Medulla oblongata (tissue), 1 donor: Measurements from ENCODE around the gene OR10AD1.
"Not testable (repeated sequence)": the region's sequence is repeated elsewhere in the genome, so short reads cannot be mapped to it uniquely, and the experiment has no call there.

Source experiments
- DNase-seq: peaks from one replicate; pipeline ENCODE4 v3.0.0-alpha.2; 2015; ENCODE audit errors: extremely low spot score

OR10AD1 gene, protein sequence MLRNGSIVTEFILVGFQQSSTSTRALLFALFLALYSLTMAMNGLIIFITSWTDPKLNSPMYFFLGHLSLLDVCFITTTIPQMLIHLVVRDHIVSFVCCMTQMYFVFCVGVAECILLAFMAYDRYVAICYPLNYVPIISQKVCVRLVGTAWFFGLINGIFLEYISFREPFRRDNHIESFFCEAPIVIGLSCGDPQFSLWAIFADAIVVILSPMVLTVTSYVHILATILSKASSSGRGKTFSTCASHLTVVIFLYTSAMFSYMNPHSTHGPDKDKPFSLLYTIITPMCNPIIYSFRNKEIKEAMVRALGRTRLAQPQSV

DNA sequence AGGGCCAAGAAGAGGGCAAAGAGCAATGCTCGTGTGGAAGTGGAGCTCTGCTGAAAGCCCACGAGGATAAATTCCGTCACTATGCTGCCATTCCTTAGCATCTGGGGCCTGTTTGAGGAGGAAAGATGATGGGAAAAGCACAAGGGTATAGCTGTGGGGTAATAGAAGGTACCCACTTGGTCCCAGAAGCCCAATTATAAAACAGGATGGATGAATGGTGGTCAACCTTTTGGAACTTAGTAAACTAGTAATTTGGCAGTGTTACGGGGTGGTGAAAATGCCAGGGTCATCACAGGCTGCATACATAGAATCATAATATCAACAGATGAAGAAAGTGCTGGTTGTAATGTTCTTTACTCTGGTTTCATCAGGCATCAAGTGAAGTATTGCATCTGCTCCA, at the start of gene OR10AD1:
OR10AD1 (minus strand) TSS at position 101 of the 400 bp plus-strand sequence; CDS start at position 101, 0 bp downstream.
- no peak for DNase-seq

DNA sequence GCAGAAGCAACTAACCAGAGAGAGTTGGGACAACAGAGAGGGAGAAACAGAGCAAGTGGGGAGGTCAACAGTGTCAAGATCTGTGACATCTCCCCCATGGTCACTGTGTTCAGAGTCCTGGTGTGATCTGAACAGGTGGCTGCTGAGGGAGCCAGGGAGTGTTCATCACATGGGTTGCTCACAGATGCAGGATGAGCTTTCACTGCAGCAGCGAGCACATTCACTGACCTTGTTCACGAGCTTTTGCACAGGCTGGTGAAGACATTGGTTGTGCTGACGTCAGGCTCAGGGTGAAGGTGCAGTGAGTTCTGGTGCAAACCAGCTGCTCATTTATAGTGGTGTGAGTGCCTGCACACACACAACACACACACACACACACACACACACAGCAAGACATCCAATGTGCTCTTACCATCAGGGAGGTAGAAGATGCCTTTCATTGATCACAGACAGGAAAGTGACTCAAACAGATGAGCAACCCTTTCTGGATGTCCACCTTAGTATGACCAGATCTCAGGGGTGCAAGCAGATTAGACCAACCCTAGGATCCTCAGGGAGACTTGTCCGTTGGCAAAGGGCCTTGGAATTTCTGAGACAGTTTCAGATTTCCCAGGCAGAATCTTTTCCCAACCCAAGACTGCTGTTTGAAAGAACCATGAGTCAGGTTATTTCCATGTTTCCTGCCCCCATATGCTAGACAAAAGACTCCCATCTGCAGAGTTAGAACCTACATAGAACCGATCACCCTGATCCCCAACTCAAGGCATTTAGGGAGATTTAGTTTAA, 44.3 kb upstream of the OR10AD1 start:
- DNase-seq: no peak

DNA sequence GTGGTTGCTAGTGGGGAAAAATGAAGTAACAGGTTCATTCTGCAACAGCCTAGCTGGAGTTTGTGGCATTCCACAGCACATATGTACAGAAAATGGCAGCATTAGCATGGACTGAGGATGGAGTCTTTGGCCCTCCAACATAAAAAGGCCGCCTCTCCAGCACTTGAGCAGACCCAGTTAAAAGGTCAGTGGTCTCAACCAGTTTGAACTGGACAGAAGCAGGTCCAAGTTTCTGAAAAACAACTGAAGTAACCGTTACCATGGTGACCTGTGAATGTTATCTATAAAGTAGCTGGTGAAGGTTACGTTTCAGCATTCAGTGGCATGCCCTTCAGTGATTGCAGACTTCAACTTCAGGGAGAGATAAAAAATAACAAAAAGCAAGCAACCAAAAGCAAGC, 34.1 kb upstream of the OR10AD1 start:
- no peak for DNase-seq

DNA sequence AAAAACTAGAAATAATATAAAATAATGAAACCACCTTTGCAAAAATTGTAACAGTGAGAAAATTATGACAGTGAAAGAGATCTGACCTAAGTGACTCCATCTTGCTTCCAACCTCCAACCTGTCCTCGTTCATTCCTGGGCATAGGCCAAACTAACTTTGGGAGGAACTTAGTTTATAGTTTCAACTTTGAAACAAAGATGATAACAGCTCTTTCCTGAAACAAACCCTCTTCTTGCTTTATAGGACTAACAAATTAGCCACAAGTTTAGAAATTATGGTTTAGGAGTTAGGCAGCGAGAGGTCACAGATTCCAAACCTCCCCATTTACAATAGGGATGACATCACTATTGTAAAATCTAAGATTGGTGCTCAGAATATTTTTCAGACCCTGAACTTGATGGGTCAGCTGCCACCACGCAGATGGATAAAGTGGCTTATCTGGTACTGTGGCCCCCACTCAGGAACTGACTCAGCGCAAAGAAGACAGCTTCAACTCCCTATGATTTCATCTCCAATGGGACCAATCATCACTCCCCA, 32.8 kb upstream of the OR10AD1 start:
- no peak for DNase-seq

DNA sequence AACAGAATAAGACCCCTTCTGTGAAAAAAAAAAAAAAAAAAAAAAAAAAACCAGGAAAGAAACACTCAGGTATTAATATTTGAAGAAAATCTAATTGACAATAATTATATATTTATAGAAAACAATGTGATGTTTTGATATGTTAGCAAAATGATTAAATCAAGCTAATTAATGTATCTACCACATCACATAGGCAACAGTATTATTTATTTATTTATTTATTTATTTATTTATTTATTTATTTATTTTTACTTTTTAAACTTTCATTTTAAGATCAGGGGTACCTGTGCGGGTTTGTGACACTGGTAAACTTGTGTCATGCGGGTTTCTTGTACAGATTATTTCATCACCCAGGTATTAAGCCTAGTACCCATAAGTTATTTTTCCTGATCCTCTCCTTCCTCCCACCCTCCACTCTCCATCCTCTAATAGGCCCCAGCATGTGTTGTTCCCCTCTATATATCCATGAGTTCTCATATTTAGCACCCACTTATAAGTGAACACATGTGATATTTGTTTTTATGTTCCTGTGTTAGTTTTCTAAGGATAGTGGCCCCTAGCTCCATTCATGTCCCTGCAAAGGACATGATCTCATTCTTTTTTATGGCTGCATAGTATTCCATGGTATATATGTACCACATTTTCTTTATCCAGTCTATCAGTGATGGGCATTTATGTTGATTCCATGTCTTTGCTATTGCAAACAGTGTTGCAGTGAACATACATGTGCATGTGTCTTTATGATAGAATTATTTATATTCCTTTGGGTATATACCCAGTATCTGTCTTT, 28.3 kb upstream of the OR10AD1 start:
- not testable (repeated sequence) for DNase-seq

DNA sequence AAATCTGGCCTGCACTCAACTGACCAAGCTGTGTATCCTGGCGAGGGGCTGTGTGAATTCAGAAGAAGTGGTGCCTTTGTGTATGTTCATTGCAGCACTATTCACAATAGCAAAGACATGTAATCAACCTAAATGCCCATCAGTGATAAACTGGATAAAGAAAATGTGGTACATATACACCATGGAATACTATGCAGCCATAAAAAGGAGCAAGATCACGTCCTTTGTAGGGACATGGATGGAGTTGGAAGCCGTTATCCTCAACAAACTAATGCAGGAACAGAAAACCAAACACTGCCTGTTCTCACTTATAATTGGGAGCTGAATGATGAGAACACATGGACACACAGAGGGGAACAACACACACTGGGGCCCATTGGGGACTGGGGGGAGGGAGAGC, 21.4 kb upstream of the OR10AD1 start:
- not testable (repeated sequence) for DNase-seq

DNA sequence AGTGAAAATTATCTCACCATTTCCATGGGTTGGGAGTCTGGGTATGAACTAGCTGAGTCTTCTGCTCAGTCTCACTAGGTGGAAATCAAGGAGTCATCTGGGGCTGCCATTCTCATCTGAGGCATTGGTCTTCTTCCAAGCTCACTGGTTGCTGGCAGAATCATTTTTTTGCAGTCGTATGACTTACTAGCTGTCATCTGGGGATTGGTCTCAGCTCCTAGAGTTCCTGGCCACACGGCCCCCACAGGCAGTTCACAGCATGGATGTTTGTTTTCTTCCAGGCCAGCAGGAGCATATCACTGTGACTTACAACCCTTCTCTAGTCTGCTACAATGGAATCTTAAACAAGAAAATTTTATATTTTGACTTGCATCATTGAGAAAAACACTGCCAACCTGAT, 18.6 kb upstream of the OR10AD1 start:
- DNase-seq: no peak

DNA sequence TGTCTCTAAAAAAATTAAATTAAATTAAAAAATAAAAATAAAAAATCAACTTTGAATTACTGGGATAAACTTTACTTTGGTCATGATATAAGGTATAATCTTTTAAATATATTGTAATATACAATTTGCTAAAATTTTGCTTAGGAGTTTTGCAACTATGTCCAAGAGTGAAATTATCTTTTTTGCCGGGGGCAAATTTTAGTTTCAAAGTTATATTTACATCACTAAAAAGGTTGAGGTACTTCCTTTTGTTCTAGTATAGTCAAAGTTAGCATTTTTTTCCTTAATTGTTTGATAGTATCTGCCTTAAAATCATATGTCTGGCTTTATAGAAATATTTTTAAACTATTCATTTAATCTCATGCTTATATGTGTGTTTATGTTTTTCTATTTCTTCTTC, 17.6 kb upstream of the OR10AD1 start:
- no peak for DNase-seq

DNA sequence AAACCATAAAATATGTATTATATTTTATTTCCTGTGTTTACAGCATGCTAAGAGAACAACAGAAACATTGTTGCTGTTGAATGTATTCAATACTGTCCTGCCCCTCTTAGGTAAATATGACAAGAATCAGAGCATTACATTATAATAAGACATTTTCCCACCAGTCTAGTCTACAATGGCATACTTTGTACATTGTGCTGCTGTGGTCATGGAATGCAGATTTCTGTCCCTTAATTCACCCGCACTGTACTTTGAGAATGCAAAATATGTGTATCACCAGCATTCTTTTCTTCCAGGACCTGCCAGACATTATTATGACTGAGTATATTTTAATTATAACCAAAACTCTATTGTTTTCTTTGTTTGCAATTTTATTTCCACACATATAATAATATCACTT, 16.5 kb upstream of the OR10AD1 start:
- no peak for DNase-seq

DNA sequence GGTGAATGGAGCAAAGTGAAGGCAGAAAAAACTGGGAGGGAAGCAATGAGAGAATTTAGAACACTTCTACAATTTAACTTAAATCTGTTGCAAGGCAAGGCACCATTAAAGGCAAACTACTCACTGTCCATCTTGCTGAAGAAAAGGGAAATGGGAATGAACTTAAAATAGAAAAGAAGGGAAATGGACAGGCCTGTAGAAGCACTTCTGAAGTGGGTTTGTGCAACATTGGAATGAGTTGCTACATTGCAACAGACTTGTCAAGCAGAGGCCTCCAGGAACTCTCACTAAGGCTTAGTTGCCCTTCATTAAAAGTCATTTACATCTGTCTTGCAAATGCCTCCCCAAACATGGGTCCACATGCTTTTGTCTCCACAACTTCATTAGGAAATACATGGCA, 13.7 kb upstream of the OR10AD1 start:
- DNase-seq: peak; percentile 15

DNA sequence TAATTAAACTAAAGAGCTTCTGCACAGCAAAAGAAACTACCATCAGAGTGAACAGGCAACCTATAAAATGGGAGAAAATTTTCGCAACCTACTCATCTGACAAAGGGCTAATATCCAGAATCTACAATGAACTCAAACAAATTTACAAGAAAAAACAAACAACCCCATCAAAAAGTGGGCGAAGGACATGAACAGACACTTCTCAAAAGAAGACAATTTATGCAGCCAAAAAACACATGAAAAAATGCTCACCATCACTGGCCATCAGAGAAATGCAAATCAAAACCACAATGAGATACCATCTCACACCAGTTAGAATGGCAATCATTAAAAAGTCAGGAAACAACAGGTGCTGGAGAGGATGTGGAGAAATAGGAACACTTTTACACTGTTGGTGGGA, 6.4 kb upstream of the OR10AD1 start:
- not testable (repeated sequence) for DNase-seq

DNA sequence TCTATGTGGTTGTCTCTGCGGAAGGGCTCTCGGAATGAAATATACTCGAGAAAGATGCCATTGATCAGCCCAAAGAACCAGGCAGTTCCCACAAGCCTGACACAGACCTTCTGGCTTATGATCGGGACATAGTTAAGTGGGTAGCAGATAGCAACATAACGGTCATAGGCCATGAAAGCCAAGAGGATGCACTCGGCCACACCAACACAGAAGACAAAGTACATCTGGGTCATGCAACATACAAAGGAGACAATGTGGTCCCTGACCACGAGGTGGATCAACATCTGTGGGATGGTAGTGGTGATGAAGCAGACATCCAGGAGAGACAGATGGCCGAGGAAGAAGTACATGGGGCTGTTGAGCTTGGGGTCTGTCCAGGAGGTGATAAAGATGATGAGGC, 326 bp downstream of the OR10AD1 start:
- no peak for DNase-seq

DNA sequence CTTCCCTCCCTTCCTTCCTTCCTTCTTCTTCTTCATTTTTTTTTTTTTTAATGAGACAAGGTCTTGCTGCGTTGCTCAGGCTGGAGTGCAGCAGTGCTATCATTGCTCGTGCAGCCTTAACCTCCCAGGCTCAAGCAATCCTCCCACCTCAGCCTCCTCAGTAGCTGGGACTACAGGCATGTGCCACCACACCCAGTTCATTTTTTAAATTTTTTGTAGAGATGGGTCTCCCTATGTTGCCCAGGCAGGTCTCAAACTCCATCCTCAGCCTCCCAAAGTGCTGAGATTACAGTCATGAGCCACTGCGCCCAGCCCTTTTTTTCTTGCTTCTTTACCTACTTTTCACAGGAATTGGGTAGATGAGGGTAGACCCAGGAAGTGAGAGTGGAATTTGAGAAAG, 1.6 kb downstream of the OR10AD1 start:
- DNase-seq: no peak

DNA sequence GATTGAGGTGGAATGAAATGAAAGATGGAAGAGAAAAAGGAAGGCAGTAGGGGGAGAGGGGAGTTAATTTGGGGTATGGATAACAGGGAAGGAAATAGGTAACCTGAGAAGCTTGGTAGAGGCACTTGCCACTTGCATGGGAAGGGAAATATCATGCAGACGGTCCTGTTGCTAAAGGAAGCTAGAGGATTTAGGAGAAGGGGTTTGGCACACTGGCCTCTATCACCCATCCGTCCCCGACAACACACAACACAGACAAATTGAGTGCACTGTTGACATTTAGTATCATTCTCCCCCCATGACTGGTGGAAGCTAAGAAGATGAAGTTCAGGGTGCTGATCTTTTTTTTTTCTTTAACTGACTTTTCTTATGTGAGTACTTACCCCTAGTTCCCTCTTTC, 2.0 kb downstream of the OR10AD1 start:
- DNase-seq: no peak

DNA sequence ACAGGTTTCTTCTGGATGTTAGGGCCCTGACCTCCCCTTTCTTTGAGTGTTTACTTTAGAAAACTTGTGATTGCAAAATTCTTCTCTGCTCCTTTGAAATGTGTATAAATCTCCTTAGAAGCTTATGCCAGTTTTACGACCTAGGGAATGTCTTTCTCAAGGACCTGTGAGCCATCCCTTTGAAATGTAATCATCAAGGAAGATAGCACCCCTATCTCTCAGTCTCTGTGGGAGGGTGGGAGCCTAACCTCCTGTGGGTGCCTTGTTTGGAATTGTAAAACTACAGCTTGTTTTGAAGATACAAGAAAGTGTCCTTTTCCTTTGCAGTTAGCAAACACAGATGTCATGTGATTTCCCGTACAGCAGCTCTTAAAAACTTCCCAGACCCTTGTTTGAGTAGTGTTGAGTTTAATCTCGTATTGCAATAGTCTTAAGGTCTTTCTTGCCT, 3.3 kb downstream of the OR10AD1 start:
- peak; percentile 37 for DNase-seq

DNA sequence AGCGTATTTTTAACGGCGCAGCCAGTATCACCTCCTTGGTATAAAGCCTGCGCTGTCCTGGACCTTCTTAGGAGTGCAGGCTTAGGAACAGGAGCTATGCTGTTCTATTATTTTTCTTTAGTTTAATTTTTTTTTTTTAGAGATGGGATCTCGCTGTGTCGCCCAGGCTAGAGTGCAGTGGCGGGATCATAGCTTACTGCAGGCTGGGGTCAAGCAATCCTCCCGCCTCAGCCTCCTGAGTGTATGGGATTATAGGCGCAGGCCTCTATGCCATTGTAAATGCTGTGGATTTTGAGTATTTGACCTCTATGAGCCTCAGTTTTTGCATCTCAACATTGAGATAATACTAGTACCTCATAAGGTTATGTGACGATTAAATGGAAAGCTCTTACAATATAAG, 4.1 kb downstream of the OR10AD1 start:
- no peak for DNase-seq

DNA sequence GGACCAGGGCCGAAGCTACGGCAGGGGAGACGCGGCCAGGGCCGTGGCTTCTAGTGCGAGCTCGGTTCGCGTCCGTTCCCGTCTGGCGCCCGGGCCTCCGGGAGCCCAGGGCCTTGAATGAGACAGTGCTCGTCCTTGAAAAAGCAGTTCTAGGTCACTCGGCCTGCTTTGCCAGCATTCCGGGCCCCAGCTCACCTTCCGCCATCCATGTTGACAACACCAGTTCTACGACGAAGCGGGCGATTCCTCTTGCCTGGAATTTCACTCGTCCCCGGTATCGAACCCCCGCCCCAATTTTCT, 4.5 kb downstream of the OR10AD1 start:
- DNase-seq: no peak

DNA sequence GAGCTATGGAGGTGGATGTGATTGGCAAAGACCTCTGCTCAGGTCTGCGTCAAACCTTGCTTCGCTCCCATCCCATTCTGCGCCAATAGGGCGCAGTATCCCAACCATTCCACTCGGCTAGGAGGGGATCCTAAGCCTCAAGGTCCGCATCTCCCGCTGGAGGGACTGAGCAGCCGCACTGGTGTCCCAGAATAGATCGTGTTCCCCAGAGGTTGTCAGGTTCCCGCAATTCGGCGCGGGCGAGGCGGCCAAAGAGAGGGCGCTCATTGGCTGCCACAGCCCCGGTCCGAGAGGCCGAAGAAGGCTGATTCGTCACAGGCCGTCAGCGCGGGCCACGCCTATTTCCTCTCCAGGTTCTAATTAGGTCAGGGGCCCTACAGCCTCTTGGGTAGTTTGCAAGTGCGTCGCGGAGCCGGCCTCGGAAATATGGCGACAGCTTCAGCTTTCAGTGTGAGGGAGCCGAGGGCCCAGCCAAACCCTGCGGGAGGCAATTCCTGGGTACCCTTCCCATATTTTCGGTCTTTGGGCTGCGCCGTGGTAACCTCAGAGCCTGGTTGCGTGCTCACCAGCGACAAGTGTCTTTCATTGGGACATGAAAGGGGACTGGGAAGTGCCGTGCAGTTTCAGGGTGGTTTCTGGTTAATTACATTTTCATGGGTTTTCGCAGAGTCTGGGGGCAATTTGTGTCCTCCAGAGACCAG, 5.0 kb downstream of the OR10AD1 start:
- DNase-seq: peak; percentile 96

DNA sequence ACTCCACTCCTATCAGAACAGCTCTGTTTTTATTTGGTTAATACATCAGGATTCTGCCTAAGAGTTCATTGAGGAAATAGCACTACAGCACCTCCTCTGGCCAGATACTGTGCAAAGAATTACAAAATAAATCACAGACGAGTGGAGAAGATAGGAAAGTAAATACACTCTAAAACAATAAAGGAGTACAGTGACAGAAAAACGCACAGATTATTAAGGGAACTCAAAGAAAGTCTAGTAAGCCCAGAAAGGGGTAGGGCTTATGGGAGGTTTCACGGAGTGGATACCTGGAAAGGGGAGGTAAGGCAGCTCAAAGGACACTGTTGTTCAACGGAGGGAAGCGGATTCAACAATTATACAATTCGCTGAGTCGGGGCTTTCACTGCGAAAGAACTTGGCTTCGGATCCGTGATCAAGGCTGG, 5.5 kb downstream of the OR10AD1 start:
- DNase-seq: peak; percentile 79

DNA sequence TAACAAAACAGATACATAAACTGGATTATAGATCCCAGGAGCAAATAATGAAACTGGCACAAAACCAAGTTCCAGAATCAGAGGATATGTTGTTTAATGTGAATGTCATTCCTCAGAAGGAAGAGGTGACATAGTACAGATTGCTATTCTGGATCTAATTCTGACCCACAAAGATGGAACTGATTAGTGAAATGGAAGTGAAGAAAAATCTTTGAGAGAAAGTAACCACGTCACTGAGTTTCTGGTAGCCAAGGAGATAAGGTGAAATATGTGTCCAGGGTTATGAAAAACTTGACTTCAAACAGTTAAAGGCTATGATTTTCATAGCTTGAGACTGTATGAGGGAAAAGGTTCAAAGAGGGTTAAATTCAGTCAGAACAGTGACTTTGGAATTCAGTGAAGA, 8.3 kb downstream of the OR10AD1 start:
- DNase-seq: no peak

DNA sequence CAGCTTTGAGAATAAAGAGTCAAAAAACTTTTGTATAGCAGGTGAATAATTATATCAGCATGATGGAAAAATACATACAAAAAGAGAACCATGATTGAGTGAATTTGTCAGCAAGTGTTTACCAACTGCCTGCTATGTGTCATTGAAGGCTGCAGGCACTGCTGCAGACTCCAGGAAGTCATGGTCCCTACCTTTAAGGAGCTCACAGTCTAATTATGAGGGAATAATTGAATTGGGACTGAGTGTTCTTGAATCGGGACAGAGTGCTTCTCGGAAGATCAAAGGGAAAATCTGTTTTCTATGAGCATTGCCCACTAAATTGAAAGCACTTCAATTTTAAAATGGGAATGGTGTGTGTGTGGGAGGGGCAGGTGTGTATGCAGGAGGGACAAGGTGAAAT, 9.5 kb downstream of the OR10AD1 start:
- no peak for DNase-seq

DNA sequence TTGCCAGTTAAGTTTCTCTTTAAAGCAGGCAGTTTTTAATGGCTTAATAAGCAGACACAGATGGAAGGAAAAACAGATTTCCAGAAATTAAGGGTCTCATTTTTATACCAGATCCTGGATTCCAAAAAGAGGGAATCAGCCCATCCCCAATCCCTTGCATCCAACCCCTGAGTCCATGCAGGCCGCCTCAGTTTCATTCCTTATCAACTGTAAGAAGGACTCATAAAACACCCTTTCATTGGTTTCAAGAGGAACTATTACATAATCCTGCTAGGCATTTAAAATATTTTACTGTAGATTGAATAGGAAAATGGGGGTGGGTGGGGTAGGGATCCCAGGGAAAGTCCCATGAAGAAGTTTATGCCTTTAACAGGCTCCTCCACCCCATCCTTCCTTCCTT, 10.2 kb downstream of the OR10AD1 start:
- DNase-seq: no peak
